Upper lobe of left lung (tissue), 4 donors: ENCODE measurements around the gene SCLT1.

Source experiments
- CTCF ChIP-seq, 6 experiments: fragments of 450-650 bp in 4 of 6; fragments of 200-600 bp in 2 of 6; sonication (generic) in 2 of 6; IDR thresholded peaks; one replicate each; pipeline ENCODE4 v1.5.1; 2016 to 2019; ENCODE audit warnings: antibody characterized with exemption in 6 of 6
- POLR2A ChIP-seq, 4 donors: fragments of 450-650 bp; IDR thresholded peaks; one replicate each; pipeline ENCODE4 v1.5.1; 2016 to 2017; ENCODE audit warnings: antibody characterized with exemption in 4 of 4, mild to moderate bottlenecking in 2 of 4
- POLR2AphosphoS5 ChIP-seq, 2 donors: sonication (generic); formaldehyde crosslinking; IDR thresholded peaks; one replicate each; pipeline ENCODE4 v1.5.1; 2017; ENCODE audit warnings: antibody characterized with exemption in 2 of 2

GRCh38 chr4:128861856-128862518, 231.4 kb downstream of the SCLT1 start:
- TF ChIP-seq CTCF (IDR thresholded peaks at IDR 0.05) = no peak
- TF ChIP-seq POLR2AphosphoS5 (IDR thresholded peaks at IDR 0.05) = peak in 1 of 2 donors; percentile 11
- TF ChIP-seq POLR2A (IDR thresholded peaks at IDR 0.05) = no peak
